ENCODE data around the gene CD44.
A peak's percentile ranks its signal among the peaks of the same experiment; 100 is the strongest.

CD44 gene

GRCh38 chr11:35246745-35247144 is 107.8 kb downstream of the CD44 start:
- TF ChIP-seq ZFP3 (CRISPR knock-in tag; IDR thresholded peaks at IDR 0.05): no peak
- no peak for TF ChIP-seq ZNF70 (CRISPR knock-in tag; IDR thresholded peaks at IDR 0.05)
- peak; percentile 14; the same call in 1 of the 2 replicates for TF ChIP-seq ISL1 (CRISPR knock-in tag; IDR thresholded peaks at IDR 0.05)
- TF ChIP-seq, protein P1, sequence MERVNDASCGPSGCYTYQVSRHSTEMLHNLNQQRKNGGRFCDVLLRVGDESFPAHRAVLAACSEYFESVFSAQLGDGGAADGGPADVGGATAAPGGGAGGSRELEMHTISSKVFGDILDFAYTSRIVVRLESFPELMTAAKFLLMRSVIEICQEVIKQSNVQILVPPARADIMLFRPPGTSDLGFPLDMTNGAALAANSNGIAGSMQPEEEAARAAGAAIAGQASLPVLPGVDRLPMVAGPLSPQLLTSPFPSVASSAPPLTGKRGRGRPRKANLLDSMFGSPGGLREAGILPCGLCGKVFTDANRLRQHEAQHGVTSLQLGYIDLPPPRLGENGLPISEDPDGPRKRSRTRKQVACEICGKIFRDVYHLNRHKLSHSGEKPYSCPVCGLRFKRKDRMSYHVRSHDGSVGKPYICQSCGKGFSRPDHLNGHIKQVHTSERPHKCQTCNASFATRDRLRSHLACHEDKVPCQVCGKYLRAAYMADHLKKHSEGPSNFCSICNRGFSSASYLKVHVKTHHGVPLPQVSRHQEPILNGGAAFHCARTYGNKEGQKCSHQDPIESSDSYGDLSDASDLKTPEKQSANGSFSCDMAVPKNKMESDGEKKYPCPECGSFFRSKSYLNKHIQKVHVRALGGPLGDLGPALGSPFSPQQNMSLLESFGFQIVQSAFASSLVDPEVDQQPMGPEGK (CRISPR knock-in tag; IDR thresholded peaks at IDR 0.05; ENCODE audit: borderline replicate concordance): no peak
- TF ChIP-seq ZNF8 (CRISPR knock-in tag; IDR thresholded peaks at IDR 0.05): no peak
- TF ChIP-seq SNAI2 (CRISPR knock-in tag; IDR thresholded peaks at IDR 0.05): peak; percentile 51; the same call in 1 of the 2 replicates
- ATAC-seq: peak; percentile 87

DNA sequence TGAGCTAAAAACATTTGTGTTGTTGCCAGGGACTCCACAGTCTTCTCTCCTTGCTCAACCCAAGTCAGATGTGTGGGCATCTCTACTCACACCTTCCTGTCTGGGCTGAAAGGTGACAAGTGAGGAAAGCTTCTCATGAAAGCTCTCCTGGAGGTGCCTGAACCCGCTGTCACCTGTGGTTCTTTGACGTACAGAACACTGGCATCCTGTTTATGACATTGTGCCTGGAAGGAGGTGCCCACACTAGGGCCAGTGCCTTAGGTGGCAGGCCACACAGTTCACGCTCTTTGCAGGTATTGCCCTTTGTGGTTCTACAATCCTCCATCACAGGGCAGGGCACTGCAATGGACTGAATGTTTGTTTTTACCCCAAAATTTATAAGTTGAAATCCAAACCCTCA is 108.5 kb downstream of the CD44 start:
- no peak for TF ChIP-seq TOX (CRISPR knock-in tag; IDR thresholded peaks at IDR 0.05; ENCODE audit: borderline replicate concordance)
- TF ChIP-seq RARB (CRISPR knock-in tag; IDR thresholded peaks at IDR 0.05): no peak
- no peak for TF ChIP-seq ZC3H10 (CRISPR knock-in tag; IDR thresholded peaks at IDR 0.05)
- TF ChIP-seq, protein P2, sequence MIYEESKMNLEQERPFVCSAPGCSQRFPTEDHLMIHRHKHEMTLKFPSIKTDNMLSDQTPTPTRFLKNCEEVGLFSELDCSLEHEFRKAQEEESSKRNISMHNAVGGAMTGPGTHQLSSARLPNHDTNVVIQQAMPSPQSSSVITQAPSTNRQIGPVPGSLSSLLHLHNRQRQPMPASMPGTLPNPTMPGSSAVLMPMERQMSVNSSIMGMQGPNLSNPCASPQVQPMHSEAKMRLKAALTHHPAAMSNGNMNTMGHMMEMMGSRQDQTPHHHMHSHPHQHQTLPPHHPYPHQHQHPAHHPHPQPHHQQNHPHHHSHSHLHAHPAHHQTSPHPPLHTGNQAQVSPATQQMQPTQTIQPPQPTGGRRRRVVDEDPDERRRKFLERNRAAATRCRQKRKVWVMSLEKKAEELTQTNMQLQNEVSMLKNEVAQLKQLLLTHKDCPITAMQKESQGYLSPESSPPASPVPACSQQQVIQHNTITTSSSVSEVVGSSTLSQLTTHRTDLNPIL (CRISPR knock-in tag; IDR thresholded peaks at IDR 0.05; ENCODE audit: low read depth): no peak
- TF ChIP-seq ZFP30 (CRISPR knock-in tag; IDR thresholded peaks at IDR 0.05): no peak
- TF ChIP-seq PPARA (CRISPR knock-in tag; IDR thresholded peaks at IDR 0.05; ENCODE audit: borderline replicate concordance): no peak
- TF ChIP-seq ZNF8 (CRISPR knock-in tag; IDR thresholded peaks at IDR 0.05): no peak
- TF ChIP-seq ZNF565 (CRISPR knock-in tag; conservative IDR thresholded peaks at IDR 0.05; ENCODE audit: low read depth): no peak
- TF ChIP-seq ZNF70 (CRISPR knock-in tag; IDR thresholded peaks at IDR 0.05): no peak
- no peak for TF ChIP-seq ZFP3 (CRISPR knock-in tag; IDR thresholded peaks at IDR 0.05)
- no peak for TF ChIP-seq SNAI2 (CRISPR knock-in tag; IDR thresholded peaks at IDR 0.05)
- TF ChIP-seq GLIS3 (CRISPR knock-in tag; IDR thresholded peaks at IDR 0.05): no peak
- TF ChIP-seq, protein P3, sequence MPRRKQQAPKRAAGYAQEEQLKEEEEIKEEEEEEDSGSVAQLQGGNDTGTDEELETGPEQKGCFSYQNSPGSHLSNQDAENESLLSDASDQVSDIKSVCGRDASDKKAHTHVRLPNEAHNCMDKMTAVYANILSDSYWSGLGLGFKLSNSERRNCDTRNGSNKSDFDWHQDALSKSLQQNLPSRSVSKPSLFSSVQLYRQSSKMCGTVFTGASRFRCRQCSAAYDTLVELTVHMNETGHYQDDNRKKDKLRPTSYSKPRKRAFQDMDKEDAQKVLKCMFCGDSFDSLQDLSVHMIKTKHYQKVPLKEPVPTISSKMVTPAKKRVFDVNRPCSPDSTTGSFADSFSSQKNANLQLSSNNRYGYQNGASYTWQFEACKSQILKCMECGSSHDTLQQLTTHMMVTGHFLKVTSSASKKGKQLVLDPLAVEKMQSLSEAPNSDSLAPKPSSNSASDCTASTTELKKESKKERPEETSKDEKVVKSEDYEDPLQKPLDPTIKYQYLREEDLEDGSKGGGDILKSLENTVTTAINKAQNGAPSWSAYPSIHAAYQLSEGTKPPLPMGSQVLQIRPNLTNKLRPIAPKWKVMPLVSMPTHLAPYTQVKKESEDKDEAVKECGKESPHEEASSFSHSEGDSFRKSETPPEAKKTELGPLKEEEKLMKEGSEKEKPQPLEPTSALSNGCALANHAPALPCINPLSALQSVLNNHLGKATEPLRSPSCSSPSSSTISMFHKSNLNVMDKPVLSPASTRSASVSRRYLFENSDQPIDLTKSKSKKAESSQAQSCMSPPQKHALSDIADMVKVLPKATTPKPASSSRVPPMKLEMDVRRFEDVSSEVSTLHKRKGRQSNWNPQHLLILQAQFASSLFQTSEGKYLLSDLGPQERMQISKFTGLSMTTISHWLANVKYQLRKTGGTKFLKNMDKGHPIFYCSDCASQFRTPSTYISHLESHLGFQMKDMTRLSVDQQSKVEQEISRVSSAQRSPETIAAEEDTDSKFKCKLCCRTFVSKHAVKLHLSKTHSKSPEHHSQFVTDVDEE (CRISPR knock-in tag; IDR thresholded peaks at IDR 0.05): no peak
- no peak for TF ChIP-seq ARNTL (CRISPR knock-in tag; IDR thresholded peaks at IDR 0.05; ENCODE audit: borderline replicate concordance, low read depth)
- TF ChIP-seq, protein P4, sequence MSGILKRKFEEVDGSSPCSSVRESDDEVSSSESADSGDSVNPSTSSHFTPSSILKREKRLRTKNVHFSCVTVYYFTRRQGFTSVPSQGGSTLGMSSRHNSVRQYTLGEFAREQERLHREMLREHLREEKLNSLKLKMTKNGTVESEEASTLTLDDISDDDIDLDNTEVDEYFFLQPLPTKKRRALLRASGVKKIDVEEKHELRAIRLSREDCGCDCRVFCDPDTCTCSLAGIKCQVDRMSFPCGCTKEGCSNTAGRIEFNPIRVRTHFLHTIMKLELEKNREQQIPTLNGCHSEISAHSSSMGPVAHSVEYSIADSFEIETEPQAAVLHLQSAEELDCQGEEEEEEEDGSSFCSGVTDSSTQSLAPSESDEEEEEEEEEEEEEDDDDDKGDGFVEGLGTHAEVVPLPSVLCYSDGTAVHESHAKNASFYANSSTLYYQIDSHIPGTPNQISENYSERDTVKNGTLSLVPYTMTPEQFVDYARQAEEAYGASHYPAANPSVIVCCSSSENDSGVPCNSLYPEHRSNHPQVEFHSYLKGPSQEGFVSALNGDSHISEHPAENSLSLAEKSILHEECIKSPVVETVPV (CRISPR knock-in tag; IDR thresholded peaks at IDR 0.05): no peak
- ATAC-seq: no peak

- no peak for ATAC-seq
- TF ChIP-seq RARB (CRISPR knock-in tag; IDR thresholded peaks at IDR 0.05) (no peak), ZFP3 (CRISPR knock-in tag; IDR thresholded peaks at IDR 0.05) (no peak)
Observed at GRCh38 chr11:35247863-35248262, 108.9 kb downstream of the CD44 start.

DNA sequence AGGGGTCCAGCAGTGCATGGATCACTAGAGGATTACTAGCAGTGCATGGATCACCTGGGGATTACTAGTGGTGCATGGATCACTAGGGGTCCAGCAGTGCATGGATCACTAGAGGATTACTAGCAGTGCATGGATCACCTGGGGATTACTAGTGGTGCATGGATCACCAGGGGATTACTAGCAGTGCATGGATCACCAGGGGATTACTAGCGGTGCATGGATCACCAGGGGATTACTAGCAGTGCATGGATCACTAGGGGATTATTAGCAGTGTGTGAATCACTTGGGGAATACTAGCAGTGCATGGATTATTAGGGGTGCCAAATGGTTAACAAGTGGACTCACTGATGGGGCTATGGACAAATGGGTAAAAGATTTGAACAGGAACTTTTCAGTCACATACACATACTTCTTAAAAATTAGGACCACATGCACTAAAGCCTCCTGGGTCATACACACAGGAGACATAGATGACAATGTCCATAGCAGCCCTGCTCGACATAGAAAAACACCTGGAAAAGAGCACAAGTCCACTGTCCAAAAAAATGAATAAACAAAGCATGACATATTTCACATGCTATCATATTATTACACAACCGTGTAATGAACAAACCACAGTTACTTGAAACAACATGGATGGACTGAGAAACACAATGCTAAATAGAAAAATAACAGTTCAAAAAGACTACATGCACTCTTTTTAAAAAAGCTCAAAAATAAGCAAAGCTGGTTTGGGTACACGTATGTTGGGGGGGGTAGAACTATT is 109.8 kb downstream of the CD44 start:
- no peak for ATAC-seq
- no peak for TF ChIP-seq ARNTL (CRISPR knock-in tag; IDR thresholded peaks at IDR 0.05; ENCODE audit: borderline replicate concordance, low read depth)
- TF ChIP-seq, protein P2 (CRISPR knock-in tag; IDR thresholded peaks at IDR 0.05; ENCODE audit: low read depth): no peak
- TF ChIP-seq ISL1 (CRISPR knock-in tag; IDR thresholded peaks at IDR 0.05): no peak
- TF ChIP-seq ZNF565 (CRISPR knock-in tag; conservative IDR thresholded peaks at IDR 0.05; ENCODE audit: low read depth): no peak
- TF ChIP-seq ZFP30 (CRISPR knock-in tag; IDR thresholded peaks at IDR 0.05): no peak
- TF ChIP-seq, protein P5, sequence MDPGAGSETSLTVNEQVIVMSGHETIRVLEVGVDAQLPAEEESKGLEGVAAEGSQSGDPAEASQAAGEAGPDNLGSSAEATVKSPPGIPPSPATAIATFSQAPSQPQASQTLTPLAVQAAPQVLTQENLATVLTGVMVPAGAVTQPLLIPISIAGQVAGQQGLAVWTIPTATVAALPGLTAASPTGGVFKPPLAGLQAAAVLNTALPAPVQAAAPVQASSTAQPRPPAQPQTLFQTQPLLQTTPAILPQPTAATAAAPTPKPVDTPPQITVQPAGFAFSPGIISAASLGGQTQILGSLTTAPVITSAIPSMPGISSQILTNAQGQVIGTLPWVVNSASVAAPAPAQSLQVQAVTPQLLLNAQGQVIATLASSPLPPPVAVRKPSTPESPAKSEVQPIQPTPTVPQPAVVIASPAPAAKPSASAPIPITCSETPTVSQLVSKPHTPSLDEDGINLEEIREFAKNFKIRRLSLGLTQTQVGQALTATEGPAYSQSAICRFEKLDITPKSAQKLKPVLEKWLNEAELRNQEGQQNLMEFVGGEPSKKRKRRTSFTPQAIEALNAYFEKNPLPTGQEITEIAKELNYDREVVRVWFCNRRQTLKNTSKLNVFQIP (CRISPR knock-in tag; IDR thresholded peaks at IDR 0.05; ENCODE audit: borderline replicate concordance, low read depth): no peak
- TF ChIP-seq TOX (CRISPR knock-in tag; IDR thresholded peaks at IDR 0.05; ENCODE audit: borderline replicate concordance): no peak
- no peak for TF ChIP-seq SNAI2 (CRISPR knock-in tag; IDR thresholded peaks at IDR 0.05)
